Measurements from ENCODE around the gene CCDC183.

CCDC183 gene

DNA sequence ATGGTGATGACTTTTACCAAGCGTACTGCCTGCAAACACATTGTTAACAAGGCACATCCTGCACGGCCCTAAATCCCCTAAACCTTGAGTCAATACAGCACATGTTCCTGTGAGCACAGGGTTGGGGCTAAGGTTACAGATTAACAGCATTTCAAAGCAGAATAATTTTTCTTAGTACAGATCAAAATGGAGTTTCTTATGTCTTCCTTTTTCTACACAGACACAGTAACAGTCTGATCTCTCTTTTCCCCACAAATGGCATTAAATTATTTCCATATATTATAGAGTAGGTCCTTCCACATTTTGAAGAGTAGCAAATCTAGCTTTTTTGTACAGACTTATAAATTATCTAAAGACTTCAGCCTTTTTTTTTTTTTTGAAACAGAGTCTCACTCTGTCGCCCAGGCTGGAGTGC, 6.6 kb upstream of the CCDC183 start:
- Histone ChIP-seq H3K36me3 (ENCODE audit: control insufficient read depth, insufficient read depth, low read length) (no peaks in the 10 kb centered on the region; the same call in 1 of the 2 replicates), H3K27me3 (replicated peaks; ENCODE audit: control insufficient read depth, insufficient read depth, low read length) (no peaks in the 10 kb centered on the region), H3K4me3 (replicated peaks; ENCODE audit: low read depth, low read length) (no peak overlapping the region)
- DNase-seq (ENCODE audit: extremely low read depth, insufficient read length), result no peak
- TF ChIP-seq, protein P1, sequence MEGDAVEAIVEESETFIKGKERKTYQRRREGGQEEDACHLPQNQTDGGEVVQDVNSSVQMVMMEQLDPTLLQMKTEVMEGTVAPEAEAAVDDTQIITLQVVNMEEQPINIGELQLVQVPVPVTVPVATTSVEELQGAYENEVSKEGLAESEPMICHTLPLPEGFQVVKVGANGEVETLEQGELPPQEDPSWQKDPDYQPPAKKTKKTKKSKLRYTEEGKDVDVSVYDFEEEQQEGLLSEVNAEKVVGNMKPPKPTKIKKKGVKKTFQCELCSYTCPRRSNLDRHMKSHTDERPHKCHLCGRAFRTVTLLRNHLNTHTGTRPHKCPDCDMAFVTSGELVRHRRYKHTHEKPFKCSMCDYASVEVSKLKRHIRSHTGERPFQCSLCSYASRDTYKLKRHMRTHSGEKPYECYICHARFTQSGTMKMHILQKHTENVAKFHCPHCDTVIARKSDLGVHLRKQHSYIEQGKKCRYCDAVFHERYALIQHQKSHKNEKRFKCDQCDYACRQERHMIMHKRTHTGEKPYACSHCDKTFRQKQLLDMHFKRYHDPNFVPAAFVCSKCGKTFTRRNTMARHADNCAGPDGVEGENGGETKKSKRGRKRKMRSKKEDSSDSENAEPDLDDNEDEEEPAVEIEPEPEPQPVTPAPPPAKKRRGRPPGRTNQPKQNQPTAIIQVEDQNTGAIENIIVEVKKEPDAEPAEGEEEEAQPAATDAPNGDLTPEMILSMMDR (IDR thresholded peaks at IDR 0.05; ENCODE audit: insufficient read depth, low read length, poor library complexity, severe bottlenecking), result no peak

DNA sequence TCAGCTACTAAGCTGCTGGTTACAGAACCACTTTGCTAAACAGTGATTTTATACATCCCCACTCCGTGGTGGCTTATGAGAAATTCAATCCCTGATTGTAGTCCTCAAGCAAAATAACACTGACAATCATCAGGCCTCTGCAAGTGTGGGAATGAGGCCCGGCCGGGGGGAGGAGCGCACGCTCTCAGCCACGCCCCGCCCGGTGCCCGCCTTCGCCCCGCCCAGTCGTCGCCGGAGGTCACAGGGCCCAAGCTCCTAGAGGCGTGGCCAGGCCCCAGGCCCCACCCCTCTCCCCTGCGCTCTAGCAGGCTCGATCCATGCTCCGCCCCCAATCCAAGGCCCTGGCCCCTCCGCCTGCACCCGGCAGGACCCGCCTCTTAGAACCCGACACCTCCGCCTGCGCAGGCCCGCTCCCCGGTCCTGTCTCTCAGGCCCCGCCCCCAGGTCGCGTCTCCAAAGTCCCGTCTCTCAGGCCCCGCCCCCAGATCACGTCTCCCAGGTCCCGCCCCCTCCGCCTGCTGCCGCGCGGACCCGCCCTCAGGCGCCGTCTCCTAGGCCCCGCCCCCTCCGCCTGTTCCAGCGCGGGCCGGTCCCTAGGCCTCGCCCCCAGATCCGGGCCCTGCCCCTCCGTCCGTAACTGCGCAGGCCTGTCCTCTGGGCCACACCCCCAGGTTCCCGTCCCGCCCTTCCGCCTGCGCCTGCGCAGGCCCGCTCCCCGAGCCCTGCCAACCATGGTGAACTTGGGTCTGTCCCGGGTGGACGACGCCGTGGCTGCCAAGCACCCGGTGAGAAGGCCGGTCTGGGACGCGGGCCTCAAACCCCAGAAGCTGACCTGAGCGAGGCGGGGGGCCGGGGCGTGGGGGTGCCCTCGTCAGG, 5.3 kb upstream of the CCDC183 start, which contains the start of gene TMEM141:
TSS of gene TMEM141 (plus strand) at position 705 of the 876 bp plus-strand sequence. CDS start at position 732, 27 bp downstream.
- TF ChIP-seq, protein P1 (IDR thresholded peaks at IDR 0.05; ENCODE audit: insufficient read depth, low read length, poor library complexity, severe bottlenecking), result no peak
- Histone ChIP-seq H3K36me3 (ENCODE audit: control insufficient read depth, insufficient read depth, low read length) (no peaks in the 10 kb centered on the region; the same call in 1 of the 2 replicates), H3K27me3 (replicated peaks; ENCODE audit: control insufficient read depth, insufficient read depth, low read length) (no peaks in the 10 kb centered on the region; the same call in 1 of the 2 replicates), H3K4me3 (replicated peaks; ENCODE audit: low read depth, low read length) (peak within 1 kb of the TSS; percentile 73)
- peak; percentile 99 for DNase-seq (ENCODE audit: extremely low read depth, insufficient read length)

DNA sequence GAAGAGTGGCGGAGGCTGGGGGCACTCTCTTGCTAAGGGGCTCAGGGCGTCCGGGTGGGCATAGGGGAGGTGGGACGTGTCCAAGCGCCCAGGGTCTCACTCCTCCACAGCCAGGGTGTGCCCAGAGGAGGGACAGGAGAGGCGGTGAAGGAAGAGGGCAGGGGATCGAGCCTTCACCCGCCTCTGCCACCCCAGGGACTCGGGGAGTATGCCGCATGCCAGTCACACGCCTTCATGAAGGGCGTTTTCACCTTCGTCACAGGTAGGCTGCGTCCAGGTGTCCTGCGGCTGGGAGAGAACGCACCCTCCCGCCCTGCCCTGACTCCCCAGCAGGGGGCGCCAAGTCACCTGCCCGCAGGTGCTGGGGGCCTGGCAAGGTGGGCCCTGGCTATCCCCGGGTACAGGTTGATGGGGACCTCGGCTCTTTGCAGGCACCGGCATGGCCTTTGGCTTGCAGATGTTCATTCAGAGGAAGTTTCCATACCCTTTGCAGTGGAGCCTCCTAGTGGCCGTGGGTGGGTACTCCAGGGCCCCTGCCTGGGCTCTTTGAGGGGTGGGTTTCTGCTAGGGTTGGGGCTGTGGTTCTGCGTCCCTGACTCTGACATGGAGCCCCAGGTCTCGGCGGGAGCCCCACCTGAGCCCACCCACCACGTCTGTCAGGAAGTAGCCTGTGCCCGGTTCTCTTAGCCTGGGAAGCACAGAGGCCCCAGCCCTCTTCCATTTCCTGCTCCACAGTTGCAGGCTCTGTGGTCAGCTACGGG, 4.4 kb upstream of the CCDC183 start:
- TF ChIP-seq, protein P1 (IDR thresholded peaks at IDR 0.05; ENCODE audit: insufficient read depth, low read length, poor library complexity, severe bottlenecking), result peak; percentile 99
- no peaks in the 10 kb centered on the region; the same call in 1 of the 2 replicates for H3K36me3 ChIP-seq (ENCODE audit: control insufficient read depth, insufficient read depth, low read length)
- no peaks in the 10 kb centered on the region; the same call in 1 of the 2 replicates for H3K27me3 ChIP-seq (replicated peaks; ENCODE audit: control insufficient read depth, insufficient read depth, low read length)
- peak overlapping the region; percentile 73 for H3K4me3 ChIP-seq (replicated peaks; ENCODE audit: low read depth, low read length)
- DNase-seq (ENCODE audit: extremely low read depth, insufficient read length), result peak; percentile 75

- H3K4me3 ChIP-seq (replicated peaks; ENCODE audit: low read depth, low read length), result no peak overlapping the region
Measured at GRCh38 chr9:136792321-136793085, 3.6 kb upstream of the CCDC183 start.

More at GRCh38 chr9:136792321-136793085, 3.6 kb upstream of the CCDC183 start:
- no peaks in the 10 kb centered on the region; the same call in 1 of the 2 replicates for H3K27me3 ChIP-seq (replicated peaks; ENCODE audit: control insufficient read depth, insufficient read depth, low read length)
- H3K36me3 ChIP-seq (ENCODE audit: control insufficient read depth, insufficient read depth, low read length), result no peaks in the 10 kb centered on the region; the same call in 1 of the 2 replicates
- TF ChIP-seq, protein P1 (IDR thresholded peaks at IDR 0.05; ENCODE audit: insufficient read depth, low read length, poor library complexity, severe bottlenecking), result no peak
- no peak for DNase-seq (ENCODE audit: extremely low read depth, insufficient read length)

Data from GM06990 (cell line).